ENCODE results near the gene CDH12. TPM values are rescaled to one million over a fixed set of nuclear protein-coding genes. Genes with fewer than 3 reads are reported as not detected.

The CDH12 gene
- total RNA-seq, 2 donors from 2014 or later, result 0.90 to 1.9 TPM

- H3K4me1 Mint-ChIP-seq, result peaks cover 5% of the 10 kb centered on the region
- Histone ChIP-seq H3K9me3 (ENCODE audit: control insufficient read depth, low read length) (no peaks in the 10 kb centered on the region), H3K9ac (ENCODE audit: extremely low read depth, low read length, poor library complexity, severe bottlenecking) (no peak overlapping the region), H3K36me3 (ENCODE audit: control insufficient read depth, insufficient read depth, low read length) (no peaks in the 10 kb centered on the region), H3K4me1 (ENCODE audit: control insufficient read depth, insufficient read depth, low read length) (no peaks in the 10 kb centered on the region), H3K27me3 (ENCODE audit: control insufficient read depth, insufficient read depth, low read length, poor library complexity, severe bottlenecking) (no peaks in the 10 kb centered on the region), H3K27ac (ENCODE audit: low read depth, low read length) (no peak overlapping the region), H3K4me3 (ENCODE audit: low read length) (no peak overlapping the region)
- H3K27ac Mint-ChIP-seq, result no peak overlapping the region
- H3K27me3 Mint-ChIP-seq (ENCODE audit: insufficient read depth), result no peaks in the 10 kb centered on the region
- H3K4me3 Mint-ChIP-seq, result no peak overlapping the region
- WGBS, 2 experiments (ENCODE audit: insufficient coverage in 1 of 2, insufficient read length in 1 of 2), result 54 to 73% methylated on average over 3 to 5 of the region's 5 CpGs
- no peaks in the 10 kb centered on the region for H3K9me3 Mint-ChIP-seq
- H3K36me3 Mint-ChIP-seq (ENCODE audit: low read depth), result no peaks in the 10 kb centered on the region
- no peak for DNase-seq
- no peak for TF ChIP-seq CTCF (conservative IDR thresholded peaks at IDR 0.05)
Measured at GRCh38 chr5:21807953-21808352, 1045.2 kb downstream of the CDH12 start.

- H3K27me3 Mint-ChIP-seq (ENCODE audit: insufficient read depth), result no peaks in the 10 kb centered on the region
- peaks cover 7% of the 10 kb centered on the region for H3K4me1 Mint-ChIP-seq
- Histone ChIP-seq H3K36me3 (ENCODE audit: control insufficient read depth, insufficient read depth, low read length) (no peaks in the 10 kb centered on the region), H3K9me3 (ENCODE audit: control insufficient read depth, low read length) (no peaks in the 10 kb centered on the region), H3K4me3 (ENCODE audit: low read length) (no peak overlapping the region), H3K27ac (ENCODE audit: low read depth, low read length) (no peak overlapping the region), H3K9ac (ENCODE audit: extremely low read depth, low read length, poor library complexity, severe bottlenecking) (no peak overlapping the region), H3K4me1 (ENCODE audit: control insufficient read depth, insufficient read depth, low read length) (no peaks in the 10 kb centered on the region), H3K27me3 (ENCODE audit: control insufficient read depth, insufficient read depth, low read length, poor library complexity, severe bottlenecking) (no peaks in the 10 kb centered on the region)
- H3K9me3 Mint-ChIP-seq, result no peaks in the 10 kb centered on the region
- 0% methylated on average over 1 of the region's 1 CpG for WGBS, 2 experiments (ENCODE audit: insufficient coverage in 1 of 2, insufficient read length in 1 of 2)
- no peak overlapping the region for H3K4me3 Mint-ChIP-seq
- no peak overlapping the region for H3K27ac Mint-ChIP-seq
- DNase-seq, result no peak
- TF ChIP-seq CTCF (conservative IDR thresholded peaks at IDR 0.05), result no peak
- H3K36me3 Mint-ChIP-seq (ENCODE audit: low read depth), result no peaks in the 10 kb centered on the region
Measured at GRCh38 chr5:21806943-21807342, 1046.2 kb downstream of the CDH12 start.

- WGBS, 2 experiments (ENCODE audit: insufficient coverage in 1 of 2, insufficient read length in 1 of 2), result 89% methylated on average over 3 of the region's 3 CpGs; no CpG with 5 or more reads in 1 of the 2 experiments
- no peak overlapping the region for H3K27ac Mint-ChIP-seq
Measured at GRCh38 chr5:21806271-21806670, 1046.9 kb downstream of the CDH12 start.

More at GRCh38 chr5:21806271-21806670, 1046.9 kb downstream of the CDH12 start:
- H3K27ac ChIP-seq (ENCODE audit: low read depth, low read length), result no peak overlapping the region
- H3K36me3 Mint-ChIP-seq (ENCODE audit: low read depth), result no peaks in the 10 kb centered on the region
- no peak for TF ChIP-seq CTCF (conservative IDR thresholded peaks at IDR 0.05)
- no peaks in the 10 kb centered on the region for H3K4me1 ChIP-seq (ENCODE audit: control insufficient read depth, insufficient read depth, low read length)
- no peaks in the 10 kb centered on the region for H3K9me3 Mint-ChIP-seq
- no peaks in the 10 kb centered on the region for H3K9me3 ChIP-seq (ENCODE audit: control insufficient read depth, low read length)
- H3K9ac ChIP-seq (ENCODE audit: extremely low read depth, low read length, poor library complexity, severe bottlenecking), result no peak overlapping the region
- no peaks in the 10 kb centered on the region for H3K27me3 ChIP-seq (ENCODE audit: control insufficient read depth, insufficient read depth, low read length, poor library complexity, severe bottlenecking)
- no peak overlapping the region for H3K4me3 Mint-ChIP-seq
- H3K36me3 ChIP-seq (ENCODE audit: control insufficient read depth, insufficient read depth, low read length), result no peaks in the 10 kb centered on the region
- DNase-seq, result no peak
- peaks cover 7% of the 10 kb centered on the region for H3K4me1 Mint-ChIP-seq
- no peak overlapping the region for H3K4me3 ChIP-seq (ENCODE audit: low read length)
- no peaks in the 10 kb centered on the region for H3K27me3 Mint-ChIP-seq (ENCODE audit: insufficient read depth)

Data from endodermal cell (in vitro differentiated cells).